Measurements from ENCODE around the gene PLEK2. TPM values are rescaled to one million over a fixed set of nuclear protein-coding genes. Genes with fewer than 3 reads are reported as not detected.

Gene PLEK2
- total RNA-seq, 1 donor from 2014 or later, result 0.53 TPM

GRCh38 chr14:67370830-67371229 is 41.1 kb downstream of the PLEK2 start:
- Histone ChIP-seq H3K9me3 (no peaks in the 10 kb centered on the region), H3K4me1 (no peaks in the 10 kb centered on the region), H3K27ac (no peak overlapping the region), H3K36me3 (peaks cover 67 to 80% of the 10 kb centered on the region in 2 donors), H3K4me3 (no peak overlapping the region), H3K27me3 (no peaks in the 10 kb centered on the region)
- no peak for DNase-seq (ENCODE audit: low spot score in 2 of 2)
- intact Hi-C loops (cut with DNase I), result no loop called here
- no peak for TF ChIP-seq CTCF (IDR thresholded peaks at IDR 0.05)

GRCh38 chr14:67365476-67365875 is 46.5 kb downstream of the PLEK2 start:
- no peak for DNase-seq (ENCODE audit: low spot score in 2 of 2)
- no peak overlapping the region for H3K4me3 ChIP-seq
- no peak overlapping the region for H3K27ac ChIP-seq
- no peaks in the 10 kb centered on the region for H3K27me3 ChIP-seq
- peaks cover 0 to 21% of the 10 kb centered on the region in 2 donors for H3K4me1 ChIP-seq
- intact Hi-C loops (cut with DNase I), result no loop called here
- H3K9me3 ChIP-seq, result no peaks in the 10 kb centered on the region
- peaks cover 45 to 59% of the 10 kb centered on the region in 2 donors for H3K36me3 ChIP-seq
- TF ChIP-seq CTCF (IDR thresholded peaks at IDR 0.05), result no peak

GRCh38 chr14:67360470-67361206 is 51.3 kb downstream of the PLEK2 start:
- H3K27ac ChIP-seq, result peak overlapping the region; percentile 87 to 95
- H3K36me3 ChIP-seq, result peaks cover 6 to 11% of the 10 kb centered on the region in 2 donors
- intact Hi-C loops (cut with DNase I), result loop anchor here (1.0 to 5.0 kb wide), 2 partner anchors 119 to 853 kb away; partner anchors contain the start of genes GPHN and PALS1
- DNase-seq (ENCODE audit: low spot score in 2 of 2), result no peak
- H3K9me3 ChIP-seq, result no peaks in the 10 kb centered on the region
- H3K4me1 ChIP-seq, result peaks cover 6 to 36% of the 10 kb centered on the region in 2 donors
- no peaks in the 10 kb centered on the region for H3K27me3 ChIP-seq
- peak overlapping the region; percentile 71 to 85 for H3K4me3 ChIP-seq
- no peak for TF ChIP-seq CTCF (IDR thresholded peaks at IDR 0.05)

- Histone ChIP-seq H3K36me3 (peaks cover 0 to 4% of the 10 kb centered on the region in 2 donors), H3K9me3 (no peaks in the 10 kb centered on the region), H3K27ac (peak within 1 kb of the TSS; percentile 87 to 95), H3K4me3 (peak within 1 kb of the TSS; percentile 77 to 85), H3K27me3 (no peaks in the 10 kb centered on the region), H3K4me1 (peaks cover 6 to 34% of the 10 kb centered on the region in 2 donors)
- peak; percentile 97 to 99 (median 98) for TF ChIP-seq CTCF (IDR thresholded peaks at IDR 0.05)
- peak; percentile 97 to 99 for DNase-seq (ENCODE audit: low spot score in 2 of 2)
- intact Hi-C loops (cut with DNase I), result loop anchor here (1.0 to 10.0 kb wide), 3 partner anchors 119 to 853 kb away; partner anchors contain the start of genes GPHN, PALS1 and RDH11
Measured at GRCh38 chr14:67359775-67360469, 52.0 kb downstream of the PLEK2 start, which contains the start of the genes ATP6V1D and EIF2S1. Gene ATP6V1D (minus strand): TSS chr14:67359804. CDS start chr14:67359698, 106 bp downstream. Gene EIF2S1 (plus strand): TSS chr14:67360328. CDS start chr14:67364768, 4,440 bp downstream.

GRCh38 chr14:67358924-67359774 is 52.8 kb downstream of the PLEK2 start:
- H3K4me1 ChIP-seq, result peaks cover 6 to 33% of the 10 kb centered on the region in 2 donors
- H3K36me3 ChIP-seq, result no peaks in the 10 kb centered on the region
- H3K9me3 ChIP-seq, result no peaks in the 10 kb centered on the region
- no peaks in the 10 kb centered on the region for H3K27me3 ChIP-seq
- peak in 1 of 2 donors; percentile 65 for DNase-seq (ENCODE audit: low spot score in 2 of 2)
- peak overlapping the region; percentile 73 to 87 for H3K27ac ChIP-seq
- intact Hi-C loops (cut with DNase I), result loop anchor here (10.0 kb wide), 1 partner anchor 336 kb away; the partner anchor contains the start of gene RDH11
- no peak for TF ChIP-seq CTCF (IDR thresholded peaks at IDR 0.05)
- H3K4me3 ChIP-seq, result peak overlapping the region; percentile 68 to 77
